ENCODE data around the gene SCUBE1. TPM values are rescaled to one million over a fixed set of nuclear protein-coding genes. Genes with fewer than 3 reads are reported as not detected.
A peak's percentile ranks its signal among the peaks of the same experiment; 100 is the strongest.

SCUBE1 gene
- total and polyA plus RNA-seq, 2 experiments from 2014 or later = 0.81 to 3.2 TPM

GRCh38 chr22:43166132-43166930 is 176.8 kb downstream of the SCUBE1 start:
- Mint-ChIP-seq H3K27me3 (ENCODE audit: insufficient read depth, low read depth, poor library complexity) (peaks cover 4% of the 10 kb centered on the region), H3K4me1 (no peaks in the 10 kb centered on the region; the same call in 2 of the 3 replicates), H3K27ac (no peak overlapping the region), H3K36me3 (ENCODE audit: low read depth) (peaks cover 40% of the 10 kb centered on the region), H3K4me3 (no peak overlapping the region; the same call in 2 of the 3 replicates), H3K9me3 (peaks cover 3% of the 10 kb centered on the region; the same call in 1 of the 3 replicates)
- peak; percentile 26 for DNase-seq (ENCODE audit: low spot score)
- Histone ChIP-seq H2AFZ (no peak overlapping the region), H3K36me3 (ENCODE audit: insufficient read depth) (peaks cover 5% of the 10 kb centered on the region; the same call in 1 of the 2 replicates), H3F3A (replicated peaks; ENCODE audit: low read depth) (0 out of 2 replicates have a peak, but pooled peaks cover 5% of the 10 kb centered on the region), H3K4me2 (no peak overlapping the region), H3K27me3 (ENCODE audit: insufficient read depth) (no peaks in the 10 kb centered on the region), H3K4me3 (no peak overlapping the region), H3K79me2 (replicated peaks; ENCODE audit: insufficient read depth) (no peaks in the 10 kb centered on the region), H3K27ac (ENCODE audit: low read depth) (no peak overlapping the region), H3K9me2 (ENCODE audit: insufficient read depth) (no peaks in the 10 kb centered on the region), H4K20me1 (replicated peaks; ENCODE audit: insufficient read depth) (no peaks in the 10 kb centered on the region), H3K4me1 (ENCODE audit: insufficient read depth) (no peaks in the 10 kb centered on the region)
- TF ChIP-seq ZNF462 (CRISPR knock-in tag; IDR thresholded peaks at IDR 0.05) = no peak
- TF ChIP-seq REST (IDR thresholded peaks at IDR 0.05; ENCODE audit: unreplicated experiment) = no peak
- peak in 1 of 2 experiments; percentile 44; a peak in 1 of 4 replicates for TF ChIP-seq CTCF (conservative IDR thresholded peaks at IDR 0.05; ENCODE audit: low read depth in 2 of 2)
- TF ChIP-seq ZNF114 (CRISPR knock-in tag; IDR thresholded peaks at IDR 0.05) = no peak
- ATAC-seq = peak; percentile 23
